SIG-M5 (cell line): ENCODE data around the gene OTP.

Source experiments
- DNase-seq: peaks from one replicate; lab custom pipeline; 2025; lab: John Stamatoyannopoulos, UW

Gene OTP

GRCh38 chr5:77640589-77641396 is 2.3 kb upstream of the OTP start:
- no peak for DNase-seq

- DNase-seq: no peak
Measured at GRCh38 chr5:77638763-77639671, 504 bp upstream of the OTP start.

- no peak for DNase-seq
Measured at GRCh38 chr5:77637170-77637997, 1.1 kb downstream of the OTP start.

GRCh38 chr5:77636641-77637169 is 1.8 kb downstream of the OTP start:
- DNase-seq: no peak

DNA sequence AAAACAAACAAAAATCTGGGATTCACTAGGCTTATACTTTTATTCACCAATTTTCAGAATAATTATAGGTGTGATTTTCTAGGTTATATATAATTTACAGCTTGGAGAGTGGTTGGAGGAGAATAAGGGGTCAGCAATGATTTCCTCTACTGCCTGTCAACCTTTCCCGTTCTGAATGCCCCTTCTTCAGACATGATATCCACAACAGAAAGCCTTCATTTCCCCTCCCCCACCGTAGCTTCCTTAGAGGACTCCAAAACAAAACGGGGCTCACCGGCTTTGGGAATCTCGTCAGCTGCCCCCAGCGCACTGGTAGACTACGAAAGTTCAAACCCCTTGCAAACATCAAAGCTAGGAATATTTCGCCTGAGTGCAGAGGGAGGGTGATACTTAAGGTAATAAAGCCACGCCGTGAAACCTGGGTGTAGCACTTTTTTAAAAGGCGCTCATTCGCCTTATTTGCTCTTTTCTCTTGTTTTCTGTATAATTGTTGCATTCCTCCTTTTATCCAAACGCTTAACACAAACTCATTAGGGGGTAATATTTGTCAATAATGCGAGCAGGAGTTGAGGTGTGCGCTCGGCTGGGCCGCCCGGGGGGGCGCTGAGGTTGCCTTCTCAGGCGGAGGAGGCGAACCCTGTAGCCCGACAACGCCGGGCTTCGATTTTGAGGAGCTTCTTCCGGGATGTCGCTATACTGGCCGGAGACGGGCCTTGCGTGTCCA is 2.4 kb downstream of the OTP start:
- DNase-seq: no peak

DNA sequence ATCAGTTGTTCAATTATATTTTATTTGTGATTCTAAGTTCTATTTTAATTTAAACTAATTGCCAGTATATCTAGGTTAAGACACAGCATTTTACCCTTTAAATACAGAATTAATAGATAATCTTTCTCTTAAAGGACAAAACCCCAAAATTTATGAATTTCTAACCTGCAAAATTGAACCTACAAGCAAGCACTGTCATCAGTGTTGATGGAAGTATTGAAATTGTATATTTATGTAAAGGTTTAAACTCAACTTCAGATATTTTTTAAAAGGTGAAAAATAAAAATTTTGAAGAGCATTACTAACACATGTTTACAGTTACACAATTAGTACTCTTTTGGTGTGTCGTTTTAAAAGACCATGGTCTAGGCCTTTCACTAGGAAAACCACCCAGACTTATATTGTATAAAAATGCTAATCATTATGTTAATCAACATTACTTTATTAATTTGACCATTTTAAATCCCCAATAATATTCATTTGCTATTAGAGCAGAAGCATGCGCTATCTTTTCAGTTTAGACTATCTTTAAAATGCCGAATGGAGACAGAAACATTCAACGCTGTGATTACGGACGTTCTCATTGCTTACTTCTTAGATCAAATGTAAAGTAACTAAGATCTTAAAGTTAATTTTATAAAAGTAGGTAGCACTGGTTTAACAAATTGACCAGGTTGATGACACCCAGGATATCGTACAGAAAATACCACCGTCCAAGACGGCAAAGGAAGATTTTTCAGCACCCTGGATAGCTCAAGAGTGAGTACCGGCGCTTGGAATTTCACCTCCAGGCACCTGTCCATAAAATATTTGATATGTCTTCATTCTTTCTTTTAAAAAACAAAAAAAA is 3.2 kb downstream of the OTP start:
- no peak for DNase-seq

DNA sequence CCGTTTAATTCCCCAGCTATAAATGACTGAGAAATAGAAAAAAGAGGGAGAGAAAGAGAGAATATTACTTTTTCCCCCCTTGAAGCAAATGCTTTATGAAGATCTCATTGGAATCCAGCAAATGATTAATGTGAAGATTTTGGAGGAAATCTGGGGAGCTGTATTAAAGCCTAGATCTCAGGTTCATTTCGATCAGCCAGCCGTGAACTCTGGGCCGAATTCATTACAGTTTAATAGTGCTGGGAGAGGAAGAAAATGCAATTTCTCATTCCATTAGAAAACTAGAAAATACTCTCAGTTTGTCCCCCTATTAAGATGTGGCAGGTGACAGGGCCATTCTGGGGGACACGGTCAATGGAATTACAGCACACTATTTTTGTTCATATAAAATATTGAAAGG is 4.8 kb downstream of the OTP start:
- no peak for DNase-seq

GRCh38 chr5:77633207-77633675 is 5.3 kb downstream of the OTP start:
- no peak for DNase-seq

- no peak for DNase-seq
Measured at GRCh38 chr5:77632526-77633206, 5.8 kb downstream of the OTP start.

- DNase-seq: peak; percentile 43
Measured at GRCh38 chr5:77630114-77630680, 8.3 kb downstream of the OTP start.

- DNase-seq: no peak
Measured at GRCh38 chr5:77629509-77630113, 8.9 kb downstream of the OTP start.

GRCh38 chr5:77628840-77629508 is 9.5 kb downstream of the OTP start:
- no peak for DNase-seq

GRCh38 chr5:77627869-77628674 is 10.4 kb downstream of the OTP start:
- no peak for DNase-seq

DNA sequence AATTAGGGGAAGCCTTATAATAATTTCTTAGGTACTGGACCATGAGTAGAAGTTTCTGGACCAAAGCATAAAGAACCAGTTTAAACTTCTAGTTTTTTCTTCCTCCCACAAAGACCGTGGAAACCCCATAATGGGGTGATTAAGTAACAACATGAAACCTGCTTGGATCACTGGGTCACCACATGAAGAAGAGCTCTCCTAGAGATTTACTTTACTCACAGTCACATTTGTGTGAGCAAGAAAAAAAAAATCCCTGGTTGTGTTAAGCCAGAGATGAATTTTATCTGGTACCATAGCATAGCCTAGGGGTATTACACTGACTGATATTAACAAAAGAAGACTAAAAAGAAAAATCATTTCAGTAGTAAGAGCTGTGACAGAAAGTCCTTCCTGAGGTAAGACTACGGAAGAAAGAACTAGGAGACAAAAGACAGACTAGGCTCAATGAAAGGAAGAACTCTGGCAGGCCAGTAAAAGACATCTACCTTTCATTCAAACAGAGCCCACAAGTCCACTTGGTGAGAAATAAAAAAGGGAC is 15.2 kb downstream of the OTP start:
- no peak for DNase-seq

- no peak for DNase-seq
Measured at GRCh38 chr5:77621440-77621839, 17.1 kb downstream of the OTP start.

DNA sequence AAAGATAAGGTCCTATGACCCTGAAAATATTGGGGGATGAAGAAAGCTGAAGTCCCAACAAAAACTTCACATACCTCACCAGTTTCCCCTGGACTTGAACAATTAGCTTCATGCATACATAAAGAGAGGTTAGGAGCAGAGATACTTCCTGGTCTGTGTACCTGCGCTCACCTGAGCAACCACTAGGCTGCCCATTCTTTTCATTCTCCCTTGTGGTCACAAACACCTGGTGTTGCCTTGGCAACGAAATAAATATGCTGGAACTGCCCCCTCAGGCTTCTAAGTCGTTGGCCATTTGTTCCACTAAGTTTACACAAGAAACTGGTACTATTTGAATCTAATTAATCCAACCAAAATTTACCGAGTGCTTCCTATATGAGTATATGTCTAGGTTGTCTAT is 18.1 kb downstream of the OTP start:
- DNase-seq: no peak

- DNase-seq: no peak
Measured at GRCh38 chr5:77616920-77617319, 21.6 kb downstream of the OTP start.
